Upper lobe of left lung (tissue), 6 donors: ENCODE results near the gene PDE9A. TPM values are rescaled to one million over a fixed set of nuclear protein-coding genes. Genes with fewer than 3 reads are reported as not detected.

Experiments
- ATAC-seq, 2 donors: fragments of 200-7000 bp; cut with Tn5 transposase; one replicate each; pipeline ENCODE4 v1.9.1; 2022; ENCODE audit warnings: mild to moderate bottlenecking in 2 of 2, moderate library complexity in 2 of 2; ENCODE audit not compliant: low FRiP score in 2 of 2
- DNase-seq, 2 donors: peaks; one replicate each; pipeline ENCODE4 v3.0.0-alpha.2; 2019 to 2020
- H3K27ac ChIP-seq, 4 donors: fragments of 200-600 bp; sonication (generic); one replicate each; pipeline ENCODE4 v1.5.1; 2016 to 2019
- H3K27me3 ChIP-seq, 4 donors: fragments of 200-600 bp; sonication (generic); one replicate each; pipeline ENCODE4 v1.5.1; 2017 to 2019
- H3K36me3 ChIP-seq, 4 donors: fragments of 200-600 bp; sonication (generic); one replicate each; pipeline ENCODE4 v1.5.1; 2016 to 2019
- H3K4me1 ChIP-seq, 4 donors: fragments of 200-600 bp; sonication (generic); one replicate each; pipeline ENCODE4 v1.5.1; 2018 to 2019
- H3K4me3 ChIP-seq, 4 donors: fragments of 200-600 bp; sonication (generic); one replicate each; pipeline ENCODE4 v1.5.1; 2017 to 2019; ENCODE audit warnings: mild to moderate bottlenecking in 2 of 4, moderate library complexity in 1 of 4
- H3K9me3 ChIP-seq, 4 donors: fragments of 200-600 bp; sonication (generic); one replicate each; pipeline ENCODE4 v1.5.1; 2018 to 2019
- EP300 ChIP-seq, 4 donors: sonication (generic); formaldehyde crosslinking; IDR thresholded peaks; one replicate each; pipeline ENCODE4 v1.5.1; 2017; ENCODE audit warnings: antibody characterized with exemption in 4 of 4, control low read depth in 2 of 4
- POLR2A ChIP-seq, 4 donors: fragments of 450-650 bp; IDR thresholded peaks; one replicate each; pipeline ENCODE4 v1.5.1; 2016 to 2017; ENCODE audit warnings: antibody characterized with exemption in 4 of 4, mild to moderate bottlenecking in 2 of 4
- POLR2AphosphoS5 ChIP-seq, 2 donors: sonication (generic); formaldehyde crosslinking; IDR thresholded peaks; one replicate each; pipeline ENCODE4 v1.5.1; 2017; ENCODE audit warnings: antibody characterized with exemption in 2 of 2
- WGBS, 2 donors: methylation state at CpG; one replicate each; pipeline ENCODE4 v1.1.5; 2017 to 2018; 5-methylcytosine and 5-hydroxymethylcytosine counted together
- total RNA-seq, 6 donors: library from RNA; depleted of rRNA in 4 of 6; stranded (reverse); fragments of >200 nt in 4 of 6; gene quantifications; one replicate each; pipeline versions ENCODE4 v1.1.0 to v1.2.1, GENCODE V29; 2016 to 2021
- TF ChIP-seq, protein P1 (sequence below), 6 experiments: fragments of 450-650 bp in 4 of 6; fragments of 200-600 bp in 2 of 6; sonication (generic) in 2 of 6; IDR thresholded peaks; one replicate each; pipeline ENCODE4 v1.5.1; 2016 to 2019; ENCODE audit warnings: antibody characterized with exemption in 6 of 6
- donor health status: DM: no; HTN: no; CAD: no; lungs with moderate emphysema.
- donor health status: DM: no; HTN: yes; CAD: no; lungs with severe emphysema.

The PDE9A gene
- total RNA-seq, 6 donors from 2014 or later: 4.0 to 12.4 (median 6.6) TPM

DNA sequence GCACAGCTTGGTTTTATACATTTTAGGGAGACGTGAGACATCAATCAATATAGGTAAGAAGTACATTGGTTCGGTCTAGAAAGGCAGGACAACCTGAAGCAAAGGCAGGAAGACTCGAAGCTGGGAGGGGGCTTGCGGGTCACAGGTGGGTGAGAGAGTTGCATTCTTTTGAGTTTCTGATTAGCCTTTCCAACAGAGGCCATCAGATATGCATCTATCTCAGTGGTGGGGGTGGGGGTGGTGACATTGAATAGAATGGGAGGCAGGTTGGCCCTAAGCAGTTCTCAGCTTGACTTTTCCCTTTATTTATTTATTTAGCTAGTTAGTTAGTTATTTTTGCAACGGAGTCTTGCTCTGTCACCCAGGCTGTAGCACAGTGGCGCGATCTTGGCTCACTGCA lies 140.4 kb downstream of the PDE9A start:
- H3K4me3 ChIP-seq: no peak overlapping the region
- peaks cover 0 to 5% (median 4%) of the 10 kb centered on the region in 4 donors for H3K4me1 ChIP-seq
- no peak for DNase-seq
- H3K36me3 ChIP-seq: no peaks in the 10 kb centered on the region
- TF ChIP-seq POLR2A (IDR thresholded peaks at IDR 0.05) (no peak), POLR2AphosphoS5 (IDR thresholded peaks at IDR 0.05) (no peak), EP300 (IDR thresholded peaks at IDR 0.05) (no peak)
- TF ChIP-seq, protein P1, sequence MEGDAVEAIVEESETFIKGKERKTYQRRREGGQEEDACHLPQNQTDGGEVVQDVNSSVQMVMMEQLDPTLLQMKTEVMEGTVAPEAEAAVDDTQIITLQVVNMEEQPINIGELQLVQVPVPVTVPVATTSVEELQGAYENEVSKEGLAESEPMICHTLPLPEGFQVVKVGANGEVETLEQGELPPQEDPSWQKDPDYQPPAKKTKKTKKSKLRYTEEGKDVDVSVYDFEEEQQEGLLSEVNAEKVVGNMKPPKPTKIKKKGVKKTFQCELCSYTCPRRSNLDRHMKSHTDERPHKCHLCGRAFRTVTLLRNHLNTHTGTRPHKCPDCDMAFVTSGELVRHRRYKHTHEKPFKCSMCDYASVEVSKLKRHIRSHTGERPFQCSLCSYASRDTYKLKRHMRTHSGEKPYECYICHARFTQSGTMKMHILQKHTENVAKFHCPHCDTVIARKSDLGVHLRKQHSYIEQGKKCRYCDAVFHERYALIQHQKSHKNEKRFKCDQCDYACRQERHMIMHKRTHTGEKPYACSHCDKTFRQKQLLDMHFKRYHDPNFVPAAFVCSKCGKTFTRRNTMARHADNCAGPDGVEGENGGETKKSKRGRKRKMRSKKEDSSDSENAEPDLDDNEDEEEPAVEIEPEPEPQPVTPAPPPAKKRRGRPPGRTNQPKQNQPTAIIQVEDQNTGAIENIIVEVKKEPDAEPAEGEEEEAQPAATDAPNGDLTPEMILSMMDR (IDR thresholded peaks at IDR 0.05): no peak
- no peaks in the 10 kb centered on the region for H3K9me3 ChIP-seq
- 79 to 87% methylated on average over 7 of the region's 7 CpGs for WGBS, 2 donors
- no peak for ATAC-seq
- no peaks in the 10 kb centered on the region for H3K27me3 ChIP-seq
- no peak overlapping the region for H3K27ac ChIP-seq

DNA sequence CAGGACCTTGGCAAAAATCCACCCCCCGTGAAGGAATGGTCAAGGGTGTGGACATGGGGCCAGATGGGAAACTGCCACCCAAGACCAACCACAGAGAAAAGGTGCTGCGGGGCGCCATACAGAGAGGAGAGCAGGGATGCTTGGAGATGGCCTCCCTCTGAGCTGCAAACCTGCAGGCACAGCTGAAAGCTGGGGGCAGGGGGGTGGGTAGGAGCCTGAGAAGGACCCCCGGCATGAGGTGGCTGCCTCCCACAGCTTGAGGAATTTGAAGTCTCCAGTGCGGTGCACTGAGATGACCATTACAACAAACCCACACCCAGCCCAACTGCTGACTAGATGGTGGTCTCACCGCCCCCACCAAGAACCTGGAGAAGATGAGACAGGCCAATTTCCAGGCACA lies 141.1 kb downstream of the PDE9A start:
- Histone ChIP-seq H3K4me3 (no peak overlapping the region), H3K36me3 (no peaks in the 10 kb centered on the region), H3K27me3 (no peaks in the 10 kb centered on the region), H3K9me3 (no peaks in the 10 kb centered on the region), H3K27ac (no peak overlapping the region), H3K4me1 (peaks cover 0 to 5% (median 4%) of the 10 kb centered on the region in 4 donors)
- 72 to 76% methylated on average over 5 to 6 of the region's 6 CpGs for WGBS, 2 donors
- no peak for TF ChIP-seq POLR2AphosphoS5 (IDR thresholded peaks at IDR 0.05)
- TF ChIP-seq POLR2A (IDR thresholded peaks at IDR 0.05): no peak
- DNase-seq (no peak), ATAC-seq (no peak)

DNA sequence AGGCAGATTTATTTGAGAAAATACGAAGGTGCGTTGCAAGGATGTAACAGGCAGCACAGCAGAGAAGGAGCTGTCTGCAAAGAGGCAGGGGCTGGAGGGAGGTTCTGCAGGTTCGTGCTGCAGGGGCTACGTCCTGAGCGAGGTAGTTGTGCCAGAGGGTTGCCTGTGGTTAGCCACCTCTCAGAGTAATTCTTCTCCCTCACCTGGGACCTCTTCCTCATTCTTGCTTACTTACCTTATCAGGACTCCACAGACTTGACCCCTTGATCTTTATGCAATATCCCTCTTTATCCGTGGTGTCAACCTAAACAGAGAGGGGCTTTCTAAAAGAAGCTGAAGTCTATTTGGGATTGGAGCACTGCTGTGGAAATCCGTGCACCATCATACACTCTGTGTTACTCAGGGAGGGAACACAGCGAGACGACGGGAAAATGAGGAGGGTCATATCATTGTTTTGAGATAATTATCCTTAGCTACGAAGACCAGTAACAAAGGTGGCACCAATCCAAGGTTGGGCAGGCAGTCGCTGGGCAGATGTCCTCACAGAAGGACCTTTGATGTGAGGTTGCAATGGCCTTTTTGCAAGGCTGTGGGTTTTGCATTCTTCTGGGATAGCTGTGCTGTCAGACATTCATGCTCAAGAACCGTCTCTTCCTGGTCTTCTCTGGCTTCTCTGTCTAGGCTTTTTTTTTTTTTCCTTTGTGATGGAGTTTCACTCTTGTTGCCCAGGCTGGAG lies 143.1 kb downstream of the PDE9A start:
- Histone ChIP-seq H3K4me3 (no peak overlapping the region), H3K27ac (no peak overlapping the region), H3K36me3 (no peaks in the 10 kb centered on the region), H3K27me3 (no peaks in the 10 kb centered on the region), H3K4me1 (peaks cover 0 to 5% (median 4%) of the 10 kb centered on the region in 4 donors), H3K9me3 (no peaks in the 10 kb centered on the region)
- DNase-seq (no peak), ATAC-seq (no peak)
- WGBS, 2 donors: 49 to 59% methylated on average over 12 to 13 of the region's 13 CpGs
- TF ChIP-seq EP300 (IDR thresholded peaks at IDR 0.05) (no peak), POLR2A (IDR thresholded peaks at IDR 0.05) (no peak)
- TF ChIP-seq, protein P1 (IDR thresholded peaks at IDR 0.05): no peak

DNA sequence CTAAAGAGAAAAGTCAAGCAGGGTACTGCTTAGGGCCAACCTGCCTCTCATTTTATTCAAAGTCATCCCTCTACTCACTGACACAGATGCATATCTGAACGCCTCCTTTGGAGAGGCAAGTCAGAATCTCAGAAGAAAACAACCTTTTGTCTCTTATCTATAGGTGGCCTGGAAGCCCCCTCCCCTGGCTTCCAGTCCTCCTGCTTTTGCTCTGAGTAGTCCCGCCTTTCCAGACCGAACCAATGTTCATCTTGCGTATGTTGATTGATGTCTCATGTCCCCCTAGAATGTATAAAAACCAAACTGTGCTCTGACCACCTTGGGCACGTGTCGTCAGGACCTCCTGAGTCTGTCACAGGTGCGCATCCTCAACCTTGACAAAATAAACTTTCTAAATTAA lies 144.1 kb downstream of the PDE9A start:
- DNase-seq: no peak
- H3K27ac ChIP-seq: no peak overlapping the region
- 88 to 96% methylated on average over 7 of the region's 7 CpGs for WGBS, 2 donors
- TF ChIP-seq POLR2A (IDR thresholded peaks at IDR 0.05): no peak
- TF ChIP-seq EP300 (IDR thresholded peaks at IDR 0.05): no peak
- TF ChIP-seq, protein P1 (IDR thresholded peaks at IDR 0.05): no peak
- TF ChIP-seq POLR2AphosphoS5 (IDR thresholded peaks at IDR 0.05): no peak
- no peaks in the 10 kb centered on the region for H3K36me3 ChIP-seq
- no peaks in the 10 kb centered on the region for H3K27me3 ChIP-seq
- H3K9me3 ChIP-seq: no peaks in the 10 kb centered on the region
- peaks cover 0 to 5% (median 4%) of the 10 kb centered on the region in 4 donors for H3K4me1 ChIP-seq
- ATAC-seq: no peak
- H3K4me3 ChIP-seq: no peak overlapping the region

DNA sequence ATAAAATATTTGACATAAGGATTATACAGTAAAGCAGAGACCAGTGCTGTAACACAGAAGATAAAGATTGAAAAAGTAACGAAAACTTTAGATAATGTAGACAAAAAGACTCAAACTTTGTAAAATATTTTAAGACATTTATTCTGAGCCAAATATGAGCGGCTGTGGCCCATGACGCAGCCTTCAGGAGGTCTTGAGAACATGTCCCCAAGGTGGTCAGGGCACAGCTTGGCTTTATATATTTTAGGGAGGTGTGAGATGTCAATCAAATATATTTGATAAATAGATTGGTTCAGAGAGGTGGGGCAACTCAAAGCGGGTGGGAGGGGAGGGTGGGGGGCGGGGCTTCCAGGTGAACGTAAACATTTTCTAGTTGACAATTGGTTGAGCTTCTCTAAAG lies 144.7 kb downstream of the PDE9A start:
- H3K9me3 ChIP-seq: no peaks in the 10 kb centered on the region
- H3K36me3 ChIP-seq: no peaks in the 10 kb centered on the region
- TF ChIP-seq POLR2AphosphoS5 (IDR thresholded peaks at IDR 0.05): no peak
- TF ChIP-seq POLR2A (IDR thresholded peaks at IDR 0.05): no peak
- no peak for TF ChIP-seq EP300 (IDR thresholded peaks at IDR 0.05)
- TF ChIP-seq, protein P1 (IDR thresholded peaks at IDR 0.05): no peak
- H3K27ac ChIP-seq: no peak overlapping the region
- no peak for DNase-seq
- no peaks in the 10 kb centered on the region for H3K27me3 ChIP-seq
- H3K4me3 ChIP-seq: no peak overlapping the region
- H3K4me1 ChIP-seq: peaks cover 0 to 5% (median 4%) of the 10 kb centered on the region in 4 donors
- 82 to 88% methylated on average over 6 of the region's 6 CpGs for WGBS, 2 donors
- ATAC-seq: no peak
